ENCODE measurements around the gene DUSP19. TPM values are rescaled to one million over a fixed set of nuclear protein-coding genes. Genes with fewer than 3 reads are reported as not detected.

The DUSP19 gene
- total and polyA plus RNA-seq, 2 of the 13 experiments (the other 11 are each of a cell fraction or from before 2014, with no cell fraction given) = 1.3 to 1.9 TPM

DNA sequence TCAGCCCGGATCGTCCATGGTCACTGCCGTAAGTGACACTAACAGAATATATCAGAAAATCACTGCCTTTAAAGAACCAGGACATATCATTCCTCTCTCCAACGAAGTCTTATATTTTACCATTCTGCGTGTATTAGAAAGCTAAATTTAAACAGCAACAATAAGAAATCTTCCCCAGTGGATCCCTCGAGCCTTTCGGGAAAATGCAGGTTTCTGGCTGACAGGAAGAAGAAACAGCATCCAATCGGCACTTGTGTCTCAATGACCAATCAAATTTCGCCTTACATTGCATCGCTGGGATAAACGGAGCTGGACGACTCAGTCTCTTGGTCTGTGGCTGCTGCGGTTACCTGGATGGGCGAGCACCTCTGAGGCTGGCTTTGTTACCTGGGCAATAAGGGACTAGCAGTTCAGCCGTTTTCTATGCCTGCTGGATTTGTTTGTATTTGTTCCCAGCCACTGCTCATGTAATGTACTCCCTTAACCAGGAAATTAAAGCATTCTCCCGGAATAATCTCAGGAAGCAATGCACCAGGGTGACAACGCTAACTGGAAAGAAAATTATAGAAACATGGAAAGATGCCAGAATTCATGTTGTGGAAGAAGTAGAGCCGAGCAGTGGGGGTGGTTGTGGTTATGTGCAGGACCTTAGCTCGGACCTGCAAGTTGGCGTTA is at the start of gene DUSP19 (continued):
- TF ChIP-seq, protein P1, sequence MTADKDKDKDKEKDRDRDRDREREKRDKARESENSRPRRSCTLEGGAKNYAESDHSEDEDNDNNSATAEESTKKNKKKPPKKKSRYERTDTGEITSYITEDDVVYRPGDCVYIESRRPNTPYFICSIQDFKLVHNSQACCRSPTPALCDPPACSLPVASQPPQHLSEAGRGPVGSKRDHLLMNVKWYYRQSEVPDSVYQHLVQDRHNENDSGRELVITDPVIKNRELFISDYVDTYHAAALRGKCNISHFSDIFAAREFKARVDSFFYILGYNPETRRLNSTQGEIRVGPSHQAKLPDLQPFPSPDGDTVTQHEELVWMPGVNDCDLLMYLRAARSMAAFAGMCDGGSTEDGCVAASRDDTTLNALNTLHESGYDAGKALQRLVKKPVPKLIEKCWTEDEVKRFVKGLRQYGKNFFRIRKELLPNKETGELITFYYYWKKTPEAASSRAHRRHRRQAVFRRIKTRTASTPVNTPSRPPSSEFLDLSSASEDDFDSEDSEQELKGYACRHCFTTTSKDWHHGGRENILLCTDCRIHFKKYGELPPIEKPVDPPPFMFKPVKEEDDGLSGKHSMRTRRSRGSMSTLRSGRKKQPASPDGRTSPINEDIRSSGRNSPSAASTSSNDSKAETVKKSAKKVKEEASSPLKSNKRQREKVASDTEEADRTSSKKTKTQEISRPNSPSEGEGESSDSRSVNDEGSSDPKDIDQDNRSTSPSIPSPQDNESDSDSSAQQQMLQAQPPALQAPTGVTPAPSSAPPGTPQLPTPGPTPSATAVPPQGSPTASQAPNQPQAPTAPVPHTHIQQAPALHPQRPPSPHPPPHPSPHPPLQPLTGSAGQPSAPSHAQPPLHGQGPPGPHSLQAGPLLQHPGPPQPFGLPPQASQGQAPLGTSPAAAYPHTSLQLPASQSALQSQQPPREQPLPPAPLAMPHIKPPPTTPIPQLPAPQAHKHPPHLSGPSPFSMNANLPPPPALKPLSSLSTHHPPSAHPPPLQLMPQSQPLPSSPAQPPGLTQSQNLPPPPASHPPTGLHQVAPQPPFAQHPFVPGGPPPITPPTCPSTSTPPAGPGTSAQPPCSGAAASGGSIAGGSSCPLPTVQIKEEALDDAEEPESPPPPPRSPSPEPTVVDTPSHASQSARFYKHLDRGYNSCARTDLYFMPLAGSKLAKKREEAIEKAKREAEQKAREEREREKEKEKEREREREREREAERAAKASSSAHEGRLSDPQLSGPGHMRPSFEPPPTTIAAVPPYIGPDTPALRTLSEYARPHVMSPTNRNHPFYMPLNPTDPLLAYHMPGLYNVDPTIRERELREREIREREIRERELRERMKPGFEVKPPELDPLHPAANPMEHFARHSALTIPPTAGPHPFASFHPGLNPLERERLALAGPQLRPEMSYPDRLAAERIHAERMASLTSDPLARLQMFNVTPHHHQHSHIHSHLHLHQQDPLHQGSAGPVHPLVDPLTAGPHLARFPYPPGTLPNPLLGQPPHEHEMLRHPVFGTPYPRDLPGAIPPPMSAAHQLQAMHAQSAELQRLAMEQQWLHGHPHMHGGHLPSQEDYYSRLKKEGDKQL (CRISPR knock-in tag; IDR thresholded peaks at IDR 0.05; ENCODE audit: low read depth) = no peak
- TF ChIP-seq HNRNPLL (IDR thresholded peaks at IDR 0.05; ENCODE audit: low read depth, low read length, poor library complexity, severe bottlenecking) (no peak), AKNA (CRISPR knock-in tag; IDR thresholded peaks at IDR 0.05; ENCODE audit: borderline replicate concordance) (0 out of 2 replicates have a peak, but pooled peaks have one; percentile 76), TSC22D2 (CRISPR knock-in tag; IDR thresholded peaks at IDR 0.05; ENCODE audit: borderline replicate concordance) (no peak), SKI (IDR thresholded peaks at IDR 0.05; ENCODE audit: partially characterized antibody) (no peak), CENPX (CRISPR knock-in tag; IDR thresholded peaks at IDR 0.05) (no peak), ZNF780A (CRISPR knock-in tag; IDR thresholded peaks at IDR 0.05) (no peak), MAFK (conservative IDR thresholded peaks at IDR 0.05 in 1 of 2, IDR thresholded peaks at IDR 0.05 in 1 of 2; ENCODE audit: low read length in 2 of 2) (0 out of 4 replicates have a peak, but pooled peaks have one; percentile 2 to 6), ZNF234 (CRISPR knock-in tag; conservative IDR thresholded peaks at IDR 0.05) (no peak)
- TF ChIP-seq, protein P2, sequence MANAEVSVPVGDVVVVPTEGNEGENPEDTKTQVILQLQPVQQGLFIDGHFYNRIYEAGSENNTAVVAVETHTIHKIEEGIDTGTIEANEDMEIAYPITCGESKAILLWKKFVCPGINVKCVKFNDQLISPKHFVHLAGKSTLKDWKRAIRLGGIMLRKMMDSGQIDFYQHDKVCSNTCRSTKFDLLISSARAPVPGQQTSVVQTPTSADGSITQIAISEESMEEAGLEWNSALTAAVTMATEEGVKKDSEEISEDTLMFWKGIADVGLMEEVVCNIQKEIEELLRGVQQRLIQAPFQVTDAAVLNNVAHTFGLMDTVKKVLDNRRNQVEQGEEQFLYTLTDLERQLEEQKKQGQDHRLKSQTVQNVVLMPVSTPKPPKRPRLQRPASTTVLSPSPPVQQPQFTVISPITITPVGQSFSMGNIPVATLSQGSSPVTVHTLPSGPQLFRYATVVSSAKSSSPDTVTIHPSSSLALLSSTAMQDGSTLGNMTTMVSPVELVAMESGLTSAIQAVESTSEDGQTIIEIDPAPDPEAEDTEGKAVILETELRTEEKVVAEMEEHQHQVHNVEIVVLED (CRISPR knock-in tag; IDR thresholded peaks at IDR 0.05; ENCODE audit: borderline replicate concordance) = peak; percentile 63; the same call in 1 of the 2 replicates
- TF ChIP-seq, protein P3, sequence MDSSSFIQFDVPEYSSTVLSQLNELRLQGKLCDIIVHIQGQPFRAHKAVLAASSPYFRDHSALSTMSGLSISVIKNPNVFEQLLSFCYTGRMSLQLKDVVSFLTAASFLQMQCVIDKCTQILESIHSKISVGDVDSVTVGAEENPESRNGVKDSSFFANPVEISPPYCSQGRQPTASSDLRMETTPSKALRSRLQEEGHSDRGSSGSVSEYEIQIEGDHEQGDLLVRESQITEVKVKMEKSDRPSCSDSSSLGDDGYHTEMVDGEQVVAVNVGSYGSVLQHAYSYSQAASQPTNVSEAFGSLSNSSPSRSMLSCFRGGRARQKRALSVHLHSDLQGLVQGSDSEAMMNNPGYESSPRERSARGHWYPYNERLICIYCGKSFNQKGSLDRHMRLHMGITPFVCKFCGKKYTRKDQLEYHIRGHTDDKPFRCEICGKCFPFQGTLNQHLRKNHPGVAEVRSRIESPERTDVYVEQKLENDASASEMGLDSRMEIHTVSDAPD (CRISPR knock-in tag; IDR thresholded peaks at IDR 0.05) = peak; percentile 36
